Hepatic stellate cell (primary cell): ENCODE measurements around the gene RBMS1.

ENCODE experiments used
- DNase-seq: peaks from one replicate; pipeline ENCODE4 v3.0.0; 2011; ENCODE audit warnings: low spot score

The RBMS1 gene

DNA sequence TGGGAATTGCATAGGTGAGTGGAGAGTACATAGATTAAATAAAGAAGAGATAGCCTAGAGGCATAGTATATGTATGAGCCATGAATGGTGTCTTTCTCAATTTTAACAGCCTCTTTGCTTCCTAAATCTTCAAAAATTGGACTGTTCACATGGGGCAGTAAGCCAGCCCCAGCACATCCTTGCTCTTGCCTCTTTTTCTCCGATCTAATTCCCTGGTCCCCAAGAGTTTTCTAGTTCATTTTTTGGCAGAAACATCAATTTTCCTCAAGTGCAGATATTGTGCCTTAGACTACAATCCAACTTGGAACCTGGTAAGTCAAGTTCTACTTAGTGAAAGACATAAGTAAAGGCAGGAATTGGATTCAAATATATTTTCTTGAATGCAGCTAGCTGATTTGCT lies 243.7 kb downstream of the RBMS1 start:
- no peak for DNase-seq

- no peak for DNase-seq
Observed at GRCh38 chr2:160247296-160248035, 246.1 kb downstream of the RBMS1 start.

- no peak for DNase-seq
Observed at GRCh38 chr2:160246356-160246755, 247.3 kb downstream of the RBMS1 start.

- no peak for DNase-seq
Observed at GRCh38 chr2:160245614-160246155, 247.9 kb downstream of the RBMS1 start.

DNA sequence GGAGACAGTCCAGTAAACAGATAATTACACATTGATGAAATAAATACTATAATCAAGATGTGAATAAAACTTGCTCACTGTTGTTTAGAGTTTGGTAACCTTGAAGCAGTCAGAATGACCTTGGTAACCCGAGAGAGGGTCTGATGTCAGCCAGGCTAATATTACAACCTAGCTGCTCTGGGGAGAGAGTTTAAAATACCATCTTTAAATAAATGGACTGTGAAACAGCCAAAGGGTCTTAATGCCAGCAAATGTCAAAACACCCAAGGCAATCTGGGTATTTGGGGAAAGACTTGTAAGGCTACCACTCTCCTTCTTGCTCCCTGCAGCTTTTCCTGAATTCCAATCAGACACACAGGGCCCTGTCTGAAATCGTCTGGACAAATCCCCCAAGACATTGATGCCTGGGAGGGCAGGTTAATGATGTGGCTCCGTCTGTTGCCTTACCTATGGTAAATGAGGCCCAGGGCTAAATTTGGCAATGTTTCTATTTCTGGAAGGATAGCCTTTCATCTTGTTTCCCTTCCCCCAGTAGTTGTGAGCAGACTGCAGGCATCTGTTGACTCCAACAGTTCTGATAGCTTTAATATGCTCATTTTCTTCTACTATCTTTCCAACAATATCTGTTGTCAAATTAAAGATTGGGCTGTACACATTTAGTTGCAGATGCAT lies 250.6 kb downstream of the RBMS1 start:
- no peak for DNase-seq

GRCh38 chr2:160241251-160242137 lies 252.1 kb downstream of the RBMS1 start:
- peak; percentile 57 for DNase-seq

GRCh38 chr2:160239436-160239835 lies 254.2 kb downstream of the RBMS1 start:
- no peak for DNase-seq

GRCh38 chr2:160238392-160238791 lies 255.2 kb downstream of the RBMS1 start:
- DNase-seq: no peak

- DNase-seq: no peak
Observed at GRCh38 chr2:160232905-160233475, 260.6 kb downstream of the RBMS1 start.

DNA sequence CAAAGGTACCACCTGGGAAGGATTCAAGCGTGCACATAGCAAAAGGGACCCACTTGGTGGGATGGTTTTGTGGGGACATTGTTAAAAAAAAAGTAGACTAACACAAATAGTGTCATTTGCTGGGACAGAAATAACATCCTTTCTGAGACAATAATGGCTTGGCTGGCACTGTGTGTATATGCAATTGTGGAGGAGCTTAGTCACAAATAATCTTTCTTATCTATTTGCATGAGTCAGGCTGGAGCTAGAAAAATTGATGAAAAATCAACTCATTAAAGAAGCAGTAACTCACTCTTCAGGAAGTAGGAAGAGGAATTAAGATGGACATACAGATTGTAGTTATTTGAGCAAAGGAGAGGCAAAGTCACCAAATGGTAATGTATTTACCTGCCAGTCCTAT lies 264.0 kb downstream of the RBMS1 start:
- peak; percentile 26 for DNase-seq

GRCh38 chr2:160228141-160228917 lies 265.3 kb downstream of the RBMS1 start:
- DNase-seq: peak; percentile 46

- DNase-seq: peak; percentile 32
Observed at GRCh38 chr2:160227293-160227915, 266.2 kb downstream of the RBMS1 start.

DNA sequence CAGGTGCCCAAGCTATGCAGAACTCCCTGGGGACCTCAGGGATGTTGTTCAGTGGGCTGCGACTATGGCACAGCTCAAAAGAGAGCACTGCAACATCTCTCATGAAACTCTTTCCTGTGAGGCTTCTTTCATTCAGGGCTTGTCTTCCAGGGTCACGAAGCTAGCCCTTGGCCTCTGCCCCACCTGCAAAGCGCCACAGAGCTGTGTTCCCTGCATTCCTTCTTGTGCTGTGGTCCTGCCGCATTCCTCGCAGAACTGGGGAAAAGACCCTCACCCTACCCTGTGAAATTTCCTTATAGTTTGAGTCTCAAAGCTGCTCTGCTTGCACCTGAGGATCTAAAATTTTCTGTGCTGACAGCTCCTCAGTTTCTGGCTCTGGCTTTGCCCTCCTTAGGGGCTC lies 267.2 kb downstream of the RBMS1 start:
- no peak for DNase-seq

- no peak for DNase-seq
Observed at GRCh38 chr2:160225722-160226121, 267.9 kb downstream of the RBMS1 start.

DNA sequence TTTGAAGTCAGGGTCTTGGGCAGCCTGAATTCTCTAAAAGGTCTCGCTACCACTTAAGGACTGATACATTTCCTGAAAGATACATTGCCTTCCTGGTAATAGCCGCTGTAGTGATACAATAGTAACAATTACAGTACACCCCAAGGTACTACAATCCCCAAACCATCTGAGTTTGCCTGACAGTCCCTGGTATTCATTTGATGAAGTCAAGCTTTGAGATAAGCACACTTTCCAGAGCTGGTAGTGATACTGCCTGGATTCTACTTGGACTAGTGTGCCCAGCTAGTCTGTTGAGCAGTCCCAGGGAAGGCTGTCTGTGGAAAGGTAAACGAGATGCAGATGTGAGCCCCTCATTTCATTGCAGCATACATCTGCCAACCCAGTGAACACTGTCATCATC lies 269.1 kb downstream of the RBMS1 start:
- no peak for DNase-seq

GRCh38 chr2:160224060-160224459 lies 269.5 kb downstream of the RBMS1 start:
- DNase-seq: peak; percentile 80

DNA sequence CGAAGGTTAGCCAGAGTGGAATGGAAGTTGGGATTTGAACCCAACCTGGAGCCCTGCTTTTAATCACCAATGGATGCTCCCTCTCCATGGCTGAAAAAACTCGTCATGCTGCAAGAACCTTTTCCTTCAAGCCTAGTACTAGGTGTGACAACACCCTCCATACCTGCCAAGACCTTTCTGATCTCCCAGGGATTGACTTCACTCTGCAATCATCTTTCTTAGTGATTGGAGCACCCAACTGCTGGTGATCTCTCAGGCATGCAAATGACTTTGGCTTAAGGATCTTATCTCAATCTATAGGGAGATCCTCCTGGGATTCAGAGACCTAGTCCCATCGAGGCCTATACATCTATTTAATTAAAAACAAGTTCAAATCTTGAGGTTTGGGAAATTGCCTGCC lies 270.0 kb downstream of the RBMS1 start:
- DNase-seq: no peak

DNA sequence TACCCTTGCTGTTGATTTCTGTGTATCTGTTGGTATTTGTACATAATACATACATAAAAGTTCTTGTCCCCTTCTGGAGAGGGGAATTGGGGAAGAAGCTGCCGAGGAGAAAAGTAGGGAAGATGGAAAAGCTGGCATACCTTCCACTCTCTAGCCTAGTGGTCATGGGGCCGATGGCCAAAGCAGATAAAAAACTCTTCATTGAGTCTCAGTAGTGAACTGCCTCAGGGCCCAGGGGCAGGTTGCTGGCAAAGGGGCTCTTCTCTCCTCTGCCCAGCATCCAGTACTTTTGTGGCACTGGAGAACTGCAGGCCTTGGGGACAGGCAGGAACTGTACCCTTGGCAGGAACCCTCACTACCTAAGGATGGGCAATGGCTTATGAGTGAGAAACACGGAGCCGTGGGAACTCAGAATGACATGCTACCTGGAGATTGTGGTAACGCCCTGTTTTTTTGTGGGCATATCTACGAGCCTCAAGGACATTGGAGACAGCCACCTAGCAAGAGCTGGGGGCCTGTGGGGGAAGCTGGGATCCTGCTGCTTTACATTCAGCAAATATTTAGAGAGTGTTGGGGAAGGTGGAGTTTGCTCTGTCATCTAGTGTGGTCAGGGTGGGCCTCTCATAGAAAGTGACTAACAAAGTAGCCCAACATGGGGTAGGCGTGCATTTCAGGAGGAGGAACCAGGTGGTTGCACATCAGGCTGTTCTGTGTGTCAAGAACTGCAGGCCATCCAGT lies 270.9 kb downstream of the RBMS1 start:
- no peak for DNase-seq
